Measurements from ENCODE around the gene SELENOM.

SELENOM gene

GRCh38 chr22:31126128-31126868 is 18.9 kb upstream of the SELENOM start:
- no peak overlapping the region for H3K4me3 ChIP-seq
- no peaks in the 10 kb centered on the region for H3K27me3 ChIP-seq (ENCODE audit: low read depth)
- DNase-seq (ENCODE audit: low spot score in 2 of 2): no peak
- H3K4me1 ChIP-seq: peaks cover 4% of the 10 kb centered on the region; the same call in 1 of the 2 replicates
- no peaks in the 10 kb centered on the region for H3K36me3 ChIP-seq (replicated peaks)
- H3K9me3 ChIP-seq: no peaks in the 10 kb centered on the region
- in situ Hi-C loops (cut with MboI; ENCODE audit: low sequenced_read_pairs): no loop called here

- in situ Hi-C loops (cut with MboI; ENCODE audit: low sequenced_read_pairs): no loop called here
- no peaks in the 10 kb centered on the region for H3K27me3 ChIP-seq (ENCODE audit: low read depth)
- no peaks in the 10 kb centered on the region for H3K9me3 ChIP-seq
- H3K4me3 ChIP-seq: no peak overlapping the region
- DNase-seq (ENCODE audit: low spot score in 2 of 2): no peak
- no peaks in the 10 kb centered on the region for H3K36me3 ChIP-seq (replicated peaks)
- H3K4me1 ChIP-seq: peaks cover 4% of the 10 kb centered on the region; the same call in 1 of the 2 replicates
Measured at GRCh38 chr22:31125521-31126117, 18.3 kb upstream of the SELENOM start.

GRCh38 chr22:31124811-31125465 is 17.6 kb upstream of the SELENOM start:
- Histone ChIP-seq H3K9me3 (no peaks in the 10 kb centered on the region), H3K4me3 (no peak overlapping the region), H3K27me3 (ENCODE audit: low read depth) (no peaks in the 10 kb centered on the region), H3K36me3 (replicated peaks) (no peaks in the 10 kb centered on the region), H3K4me1 (peaks cover 4% of the 10 kb centered on the region; the same call in 1 of the 2 replicates)
- DNase-seq (ENCODE audit: low spot score in 2 of 2): no peak
- in situ Hi-C loops (cut with MboI; ENCODE audit: low sequenced_read_pairs): no loop called here

- no peak overlapping the region for H3K4me3 ChIP-seq
- peak in 1 of 2 experiments; percentile 3 for DNase-seq (ENCODE audit: low spot score in 2 of 2)
- H3K9me3 ChIP-seq: no peaks in the 10 kb centered on the region
- H3K4me1 ChIP-seq: peaks cover 4% of the 10 kb centered on the region; the same call in 1 of the 2 replicates
- no peaks in the 10 kb centered on the region for H3K27me3 ChIP-seq (ENCODE audit: low read depth)
- H3K36me3 ChIP-seq (replicated peaks): no peaks in the 10 kb centered on the region
- in situ Hi-C loops (cut with MboI; ENCODE audit: low sequenced_read_pairs): no loop called here
Measured at GRCh38 chr22:31124290-31124689, 16.9 kb upstream of the SELENOM start.

GRCh38 chr22:31123292-31123602 is 15.9 kb upstream of the SELENOM start:
- no peaks in the 10 kb centered on the region for H3K27me3 ChIP-seq (ENCODE audit: low read depth)
- no peaks in the 10 kb centered on the region for H3K9me3 ChIP-seq
- no peaks in the 10 kb centered on the region for H3K36me3 ChIP-seq (replicated peaks)
- H3K4me3 ChIP-seq: peak overlapping the region; percentile 44
- no peak for DNase-seq (ENCODE audit: low spot score in 2 of 2)
- peaks cover 4% of the 10 kb centered on the region; the same call in 1 of the 2 replicates for H3K4me1 ChIP-seq
- in situ Hi-C loops (cut with MboI; ENCODE audit: low sequenced_read_pairs): no loop called here

GRCh38 chr22:31122532-31123291 is 15.3 kb upstream of the SELENOM start, which contains the start of gene INPP5J:
Gene INPP5J, plus strand, starts transcription at chr22:31122966. Its CDS starts 49 bp downstream, at chr22:31123015.
- H3K27me3 ChIP-seq (ENCODE audit: low read depth): no peaks in the 10 kb centered on the region
- peak within 1 kb of the TSS; percentile 44 for H3K4me3 ChIP-seq
- no peaks in the 10 kb centered on the region for H3K9me3 ChIP-seq
- in situ Hi-C loops (cut with MboI; ENCODE audit: low sequenced_read_pairs): no loop called here
- H3K36me3 ChIP-seq (replicated peaks): no peaks in the 10 kb centered on the region
- peaks cover 4% of the 10 kb centered on the region; the same call in 1 of the 2 replicates for H3K4me1 ChIP-seq
- peak; percentile 68 to 76 for DNase-seq (ENCODE audit: low spot score in 2 of 2)

GRCh38 chr22:31122196-31122531 is 14.8 kb upstream of the SELENOM start:
- DNase-seq (ENCODE audit: low spot score in 2 of 2): no peak
- H3K36me3 ChIP-seq (replicated peaks): no peaks in the 10 kb centered on the region
- no peaks in the 10 kb centered on the region for H3K27me3 ChIP-seq (ENCODE audit: low read depth)
- in situ Hi-C loops (cut with MboI; ENCODE audit: low sequenced_read_pairs): no loop called here
- no peak overlapping the region for H3K4me3 ChIP-seq
- H3K4me1 ChIP-seq: peaks cover 4% of the 10 kb centered on the region; the same call in 1 of the 2 replicates
- no peaks in the 10 kb centered on the region for H3K9me3 ChIP-seq

- H3K36me3 ChIP-seq (replicated peaks): no peaks in the 10 kb centered on the region
- in situ Hi-C loops (cut with MboI; ENCODE audit: low sequenced_read_pairs): no loop called here
- no peak overlapping the region for H3K4me3 ChIP-seq
- no peak for DNase-seq (ENCODE audit: low spot score in 2 of 2)
- no peaks in the 10 kb centered on the region for H3K27me3 ChIP-seq (ENCODE audit: low read depth)
- peaks cover 4% of the 10 kb centered on the region; the same call in 1 of the 2 replicates for H3K4me1 ChIP-seq
- no peaks in the 10 kb centered on the region for H3K9me3 ChIP-seq
Measured at GRCh38 chr22:31121403-31121802, 14.0 kb upstream of the SELENOM start.

- DNase-seq (ENCODE audit: low spot score in 2 of 2): no peak
- Histone ChIP-seq H3K27me3 (ENCODE audit: low read depth) (no peaks in the 10 kb centered on the region), H3K9me3 (no peaks in the 10 kb centered on the region), H3K36me3 (replicated peaks) (no peaks in the 10 kb centered on the region), H3K4me1 (peaks cover 4% of the 10 kb centered on the region; the same call in 1 of the 2 replicates), H3K4me3 (no peak overlapping the region)
- in situ Hi-C loops (cut with MboI; ENCODE audit: low sequenced_read_pairs): no loop called here
Measured at GRCh38 chr22:31120642-31121041, 13.3 kb upstream of the SELENOM start.

GRCh38 chr22:31120230-31120629 is 12.9 kb upstream of the SELENOM start:
- H3K4me3 ChIP-seq: no peak overlapping the region
- DNase-seq (ENCODE audit: low spot score in 2 of 2): no peak
- H3K9me3 ChIP-seq: no peaks in the 10 kb centered on the region
- peaks cover 4% of the 10 kb centered on the region; the same call in 1 of the 2 replicates for H3K4me1 ChIP-seq
- in situ Hi-C loops (cut with MboI; ENCODE audit: low sequenced_read_pairs): no loop called here
- no peaks in the 10 kb centered on the region for H3K27me3 ChIP-seq (ENCODE audit: low read depth)
- no peaks in the 10 kb centered on the region for H3K36me3 ChIP-seq (replicated peaks)

- peaks cover 4% of the 10 kb centered on the region; the same call in 1 of the 2 replicates for H3K4me1 ChIP-seq
- DNase-seq (ENCODE audit: low spot score in 2 of 2): no peak
- no peaks in the 10 kb centered on the region for H3K9me3 ChIP-seq
- no peak overlapping the region for H3K4me3 ChIP-seq
- in situ Hi-C loops (cut with MboI; ENCODE audit: low sequenced_read_pairs): no loop called here
- H3K36me3 ChIP-seq (replicated peaks): no peaks in the 10 kb centered on the region
- no peaks in the 10 kb centered on the region for H3K27me3 ChIP-seq (ENCODE audit: low read depth)
Measured at GRCh38 chr22:31119026-31119717, 11.8 kb upstream of the SELENOM start.

- Histone ChIP-seq H3K36me3 (replicated peaks) (no peaks in the 10 kb centered on the region), H3K4me3 (no peak overlapping the region), H3K27me3 (ENCODE audit: low read depth) (no peaks in the 10 kb centered on the region), H3K9me3 (no peaks in the 10 kb centered on the region), H3K4me1 (peaks cover 4% of the 10 kb centered on the region; the same call in 1 of the 2 replicates)
- in situ Hi-C loops (cut with MboI; ENCODE audit: low sequenced_read_pairs): no loop called here
- DNase-seq (ENCODE audit: low spot score in 2 of 2): no peak
Measured at GRCh38 chr22:31118046-31118820, 10.9 kb upstream of the SELENOM start.

All from HAP-1 (cell line).